Measurements from ENCODE around the gene BCORL1.

- TF ChIP-seq BHLHE40 (IDR thresholded peaks at IDR 0.05; ENCODE audit: low read depth, low read length) (no peak), CTCF (conservative IDR thresholded peaks at IDR 0.05; ENCODE audit: low read depth, low read length) (no peak), POLR2A (IDR thresholded peaks at IDR 0.05; ENCODE audit: low read depth, low read length) (no peak), RAD21 (IDR thresholded peaks at IDR 0.05; ENCODE audit: low read length) (no peak), RCOR1 (IDR thresholded peaks at IDR 0.05; ENCODE audit: insufficient replicate concordance, low read length) (no peak), SMC3 (IDR thresholded peaks at IDR 0.05; ENCODE audit: low read depth, low read length) (no peak), CEBPB (IDR thresholded peaks at IDR 0.05; ENCODE audit: low read depth, low read length) (no peak), ELK1 (IDR thresholded peaks at IDR 0.05; ENCODE audit: borderline replicate concordance, low read depth, low read length) (no peak), MAFK (IDR thresholded peaks at IDR 0.05; ENCODE audit: low read depth, low read length) (no peak), RFX5 (IDR thresholded peaks at IDR 0.05; ENCODE audit: low read depth, low read length) (no peak), MAZ (IDR thresholded peaks at IDR 0.05; ENCODE audit: borderline replicate concordance, low read depth, low read length) (no peak), MXI1 (IDR thresholded peaks at IDR 0.05; ENCODE audit: borderline replicate concordance, low read depth, low read length) (no peak), CHD1 (IDR thresholded peaks at IDR 0.05; ENCODE audit: low read depth, low read length) (no peak)
- TF ChIP-seq, protein P1, sequence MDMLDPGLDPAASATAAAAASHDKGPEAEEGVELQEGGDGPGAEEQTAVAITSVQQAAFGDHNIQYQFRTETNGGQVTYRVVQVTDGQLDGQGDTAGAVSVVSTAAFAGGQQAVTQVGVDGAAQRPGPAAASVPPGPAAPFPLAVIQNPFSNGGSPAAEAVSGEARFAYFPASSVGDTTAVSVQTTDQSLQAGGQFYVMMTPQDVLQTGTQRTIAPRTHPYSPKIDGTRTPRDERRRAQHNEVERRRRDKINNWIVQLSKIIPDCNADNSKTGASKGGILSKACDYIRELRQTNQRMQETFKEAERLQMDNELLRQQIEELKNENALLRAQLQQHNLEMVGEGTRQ (IDR thresholded peaks at IDR 0.05; ENCODE audit: low read depth, low read length), result no peak
Observed at GRCh38 chrX:130014356-130014755, 31.9 kb downstream of the BCORL1 start.

Measured in IMR-90 (cell line).